GM12801 (cell line): ENCODE results near the gene PEX12.

Experiments
- CTCF ChIP-seq: IDR thresholded peaks from one replicate; pipeline ENCODE4 v1.5.1; 2011; ENCODE audit warnings: control low read depth; ENCODE audit not compliant: insufficient read length; ENCODE audit errors: extremely low read depth

The PEX12 gene

GRCh38 chr17:35612924-35613521 is 34.7 kb upstream of the PEX12 start:
- TF ChIP-seq CTCF, result no peak

- TF ChIP-seq CTCF, result no peak
Measured at GRCh38 chr17:35609831-35610230, 31.5 kb upstream of the PEX12 start.

GRCh38 chr17:35607239-35607847 is 29.0 kb upstream of the PEX12 start:
- no peak for TF ChIP-seq CTCF

GRCh38 chr17:35605678-35606077 is 27.3 kb upstream of the PEX12 start:
- no peak for TF ChIP-seq CTCF

GRCh38 chr17:35603674-35604073 is 25.3 kb upstream of the PEX12 start:
- no peak for TF ChIP-seq CTCF

- TF ChIP-seq CTCF, result no peak
Measured at GRCh38 chr17:35597604-35598003, 19.2 kb upstream of the PEX12 start.

- no peak for TF ChIP-seq CTCF
Measured at GRCh38 chr17:35596530-35597233, 18.3 kb upstream of the PEX12 start.
